ENCODE measurements around the gene IL17RD. TPM values are rescaled to one million over a fixed set of nuclear protein-coding genes. Genes with fewer than 3 reads are reported as not detected.

The IL17RD gene
- total and polyA plus RNA-seq, 9 of the 15 experiments (the other 6 are each of a cell fraction or from before 2014, with no cell fraction given) = under 0.01 to 0.09 (median 0.04) TPM; not detected in 4

- intact Hi-C loops (cut with micrococcal nuclease) (loop anchor here (10.0 kb wide), 1 partner anchor 219 kb away; no protein-coding TSS in a partner anchor), in situ Hi-C loops (cut with MboI) (no loop called here)
- FAIRE-seq (no peak), ATAC-seq (no peak), DNase-seq (ENCODE audit: extremely low read depth in 1 of 4, low spot score in 3 of 4) (no peak)
- Histone ChIP-seq H3K9me3 (replicated peaks; ENCODE audit: control insufficient read depth, insufficient read depth, low read depth, low read length) (no peaks in the 10 kb centered on the region), H3K4me3 (no peak overlapping the region), H3K9ac (ENCODE audit: insufficient read depth in 1 of 2, low read depth in 2 of 2, low read length in 2 of 2) (no peak overlapping the region), H3K36me3 (ENCODE audit: control insufficient read depth, insufficient read depth, low read length) (no peaks in the 10 kb centered on the region), H3K9me1 (ENCODE audit: control insufficient read depth, insufficient read depth, low read length) (no peaks in the 10 kb centered on the region), H4K20me1 (replicated peaks; ENCODE audit: control insufficient read depth, insufficient read depth, low read length) (no peaks in the 10 kb centered on the region), H2AFZ (ENCODE audit: low read depth, low read length) (no peak overlapping the region), H3K27ac (ENCODE audit: extremely low read depth, low read depth, low read length) (no peak overlapping the region), H3K4me1 (replicated peaks in 1 of 2; ENCODE audit: control insufficient read depth in 2 of 2, insufficient read depth in 2 of 2, low read length in 2 of 2) (no peaks in the 10 kb centered on the region), H3K4me2 (ENCODE audit: insufficient read depth, low read length) (no peak overlapping the region), H3K27me3 (ENCODE audit: control insufficient read depth in 2 of 2, insufficient read depth in 2 of 2, low read length in 2 of 2) (peaks cover 0 to 22% of the 10 kb centered on the region in 2 experiments; a peak in 3 of 5 replicates), H3K79me2 (ENCODE audit: control insufficient read depth, insufficient read depth, low read length) (no peaks in the 10 kb centered on the region)
- BruUV-seq (replicated peaks) = no TSS peak
- TF ChIP-seq HLTF (IDR thresholded peaks at IDR 0.05) (no peak), SAFB (IDR thresholded peaks at IDR 0.05; ENCODE audit: borderline replicate concordance, low read depth, low read length) (no peak), MXD1 (CRISPR knock-in tag; IDR thresholded peaks at IDR 0.05; ENCODE audit: borderline replicate concordance, poor library complexity, severe bottlenecking) (no peak), KLF1 (tag; IDR thresholded peaks at IDR 0.05) (no peak), MAX (CRISPR knock-in tag; IDR thresholded peaks at IDR 0.05) (no peak)
- WGBS (ENCODE audit: insufficient coverage, low coverage, missing lambda C conversion rate) = 0% methylated on average over 1 of the region's 1 CpG
- ChIA-PET POLR2A (no interaction called here), CTCF (ENCODE audit: low intra/inter-chr PET ratio) (no interaction called here)
Measured at GRCh38 chr3:57176045-57176444, 10.9 kb upstream of the IL17RD start.

DNA sequence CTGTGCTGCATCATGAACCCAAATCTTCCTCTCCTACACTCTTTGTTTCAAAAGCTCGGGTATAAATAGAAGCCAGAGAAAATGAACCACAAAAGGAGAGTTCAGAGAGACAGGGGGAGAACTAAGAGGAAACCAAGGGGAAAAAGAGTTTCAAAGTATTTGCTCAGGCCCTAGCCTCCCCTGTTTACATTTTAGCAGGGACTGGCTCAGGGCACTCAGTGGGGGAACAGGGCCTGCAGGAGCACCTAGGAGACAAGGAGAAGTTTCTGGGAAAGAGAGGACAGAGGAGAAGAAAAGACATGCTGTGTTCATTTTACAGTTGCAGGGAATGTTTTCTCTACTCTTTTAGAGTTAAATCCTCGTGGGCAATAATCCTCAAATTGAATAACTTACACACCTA lies 8.5 kb upstream of the IL17RD start:
- H3K36me3 ChIP-seq (ENCODE audit: control insufficient read depth, insufficient read depth, low read length) = no peaks in the 10 kb centered on the region
- no peaks in the 10 kb centered on the region for H4K20me1 ChIP-seq (replicated peaks; ENCODE audit: control insufficient read depth, insufficient read depth, low read length)
- peaks cover 0 to 20% of the 10 kb centered on the region in 2 experiments; a peak in 4 of 5 replicates for H3K27me3 ChIP-seq (ENCODE audit: control insufficient read depth in 2 of 2, insufficient read depth in 2 of 2, low read length in 2 of 2)
- DNase-seq (ENCODE audit: extremely low read depth in 1 of 4, low spot score in 3 of 4) = no peak
- no peak overlapping the region for H3K27ac ChIP-seq (ENCODE audit: extremely low read depth, low read depth, low read length)
- H3K9me1 ChIP-seq (ENCODE audit: control insufficient read depth, insufficient read depth, low read length) = no peaks in the 10 kb centered on the region
- ChIA-PET POLR2A (interaction anchor here (0.6 kb wide), 1 partner anchor 63 kb away, joined by 3 read pairs; no protein-coding TSS in a partner anchor), CTCF (ENCODE audit: low intra/inter-chr PET ratio) (no interaction called here)
- H2AFZ ChIP-seq (ENCODE audit: low read depth, low read length) = no peak overlapping the region
- no peak for ATAC-seq
- no peaks in the 10 kb centered on the region for H3K9me3 ChIP-seq (replicated peaks; ENCODE audit: control insufficient read depth, insufficient read depth, low read depth, low read length)
- H3K4me3 ChIP-seq = no peak overlapping the region
- H3K4me1 ChIP-seq (replicated peaks in 1 of 2; ENCODE audit: control insufficient read depth in 2 of 2, insufficient read depth in 2 of 2, low read length in 2 of 2) = peaks cover 0 to 8% of the 10 kb centered on the region in 2 experiments; a peak in 2 of 5 replicates
- no peak for FAIRE-seq
- in situ Hi-C loops (cut with MboI) (no loop called here), intact Hi-C loops (cut with micrococcal nuclease) (loop anchor here (10.0 kb wide), 1 partner anchor 221 kb away; no protein-coding TSS in a partner anchor)
- no peaks in the 10 kb centered on the region for H3K79me2 ChIP-seq (ENCODE audit: control insufficient read depth, insufficient read depth, low read length)
- H3K4me2 ChIP-seq (ENCODE audit: insufficient read depth, low read length) = no peak overlapping the region
- no peak overlapping the region for H3K9ac ChIP-seq (ENCODE audit: insufficient read depth in 1 of 2, low read depth in 2 of 2, low read length in 2 of 2)
- no TSS peak for BruUV-seq (replicated peaks)
- TF ChIP-seq HSF4 (CRISPR knock-in tag; IDR thresholded peaks at IDR 0.05; ENCODE audit: borderline replicate concordance) (no peak), TCF7L2 (IDR thresholded peaks at IDR 0.05; ENCODE audit: low read depth, low read length) (no peak), MIER1 (IDR thresholded peaks at IDR 0.05; ENCODE audit: low read depth) (no peak), ZNF124 (CRISPR knock-in tag; IDR thresholded peaks at IDR 0.05) (no peak), ZKSCAN1 (IDR thresholded peaks at IDR 0.05; ENCODE audit: low read depth, low read length) (no peak), PCBP2 (IDR thresholded peaks at IDR 0.05; ENCODE audit: low read depth, low read length, poor library complexity, severe bottlenecking) (no peak), HMGN3 (IDR thresholded peaks at IDR 0.05; ENCODE audit: borderline replicate concordance, extremely low read depth, insufficient read length, low read depth, low read length) (no peak)
- TF ChIP-seq, protein P1, sequence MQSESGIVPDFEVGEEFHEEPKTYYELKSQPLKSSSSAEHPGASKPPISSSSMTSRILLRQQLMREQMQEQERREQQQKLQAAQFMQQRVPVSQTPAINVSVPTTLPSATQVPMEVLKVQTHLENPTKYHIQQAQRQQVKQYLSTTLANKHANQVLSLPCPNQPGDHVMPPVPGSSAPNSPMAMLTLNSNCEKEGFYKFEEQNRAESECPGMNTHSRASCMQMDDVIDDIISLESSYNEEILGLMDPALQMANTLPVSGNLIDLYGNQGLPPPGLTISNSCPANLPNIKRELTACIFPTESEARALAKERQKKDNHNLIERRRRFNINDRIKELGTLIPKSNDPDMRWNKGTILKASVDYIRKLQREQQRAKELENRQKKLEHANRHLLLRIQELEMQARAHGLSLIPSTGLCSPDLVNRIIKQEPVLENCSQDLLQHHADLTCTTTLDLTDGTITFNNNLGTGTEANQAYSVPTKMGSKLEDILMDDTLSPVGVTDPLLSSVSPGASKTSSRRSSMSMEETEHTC (IDR thresholded peaks at IDR 0.05) = no peak
- 0% methylated on average over 2 of the region's 2 CpGs for WGBS (ENCODE audit: insufficient coverage, low coverage, missing lambda C conversion rate)

All from K562 (cell line).